HCT116 (cell line): Measurements from ENCODE around the gene FNIP2. TPM values are rescaled to one million over a fixed set of nuclear protein-coding genes. Genes with fewer than 3 reads are reported as not detected.

Experiments used
- ATAC-seq: fragments of 200-7000 bp; cut with Tn5 transposase; 2 replicates; pipeline ENCODE4 v1.9.1; 2020; ENCODE audit warnings: mild to moderate bottlenecking, moderate library complexity
- BruUV-seq: library from RNA; stranded (reverse); fragments of 400-500 nt; replicated peaks from 2 replicates; lab custom pipeline; 2021; lab: Mats Ljungman, UMichigan
- CTCF ChIA-PET: fragments of 300-600 bp; sonication (Branson Sonifier 250); formaldehyde crosslinking; loops from one replicate; lab custom pipeline; 2021; ENCODE audit warnings: antibody characterized with exemption; lab: Charles Lee
- POLR2A ChIA-PET: fragments of 300-600, 350-600 bp; sonication (Branson Sonifier 250); formaldehyde crosslinking; loops from one replicate; lab custom pipeline; 2021; ENCODE audit warnings: antibody characterized with exemption; lab: Charles Lee
- RAD21 ChIA-PET, 2 experiments: fragments of 300-600 bp; sonication (Branson Sonifier 250); formaldehyde crosslinking; loops; one replicate each; lab custom pipeline; 2023; ENCODE audit warnings: low total read pairs in 2 of 2; ENCODE audit not compliant: uncharacterized antibody in 2 of 2, unreplicated experiment in 2 of 2, low non-redundant PET in 1 of 2; lab: Charles Lee
- DNase-seq: peaks from one replicate; pipeline ENCODE4 v3.0.0-alpha.2; 2010; ENCODE audit warnings: low read depth, low spot score
- H2AFZ ChIP-seq: fragments of 200-600 bp; shearing (Covaris generic), sonication (generic); 2 replicates; pipeline ENCODE4 v1.6.1; 2017; ENCODE audit warnings: low read depth, mixed run types, mixed read lengths, antibody characterized with exemption, low read length; ENCODE audit not compliant: poor library complexity, severe bottlenecking
- H3K27ac ChIP-seq: 2 replicates; pipeline ENCODE4 v1.5.1; 2012; ENCODE audit warnings: low read depth, low read length
- H3K27me3 ChIP-seq: fragments of 200-600 bp; sonication (generic); 2 replicates; pipeline ENCODE4 v1.6.1; 2016; ENCODE audit warnings: mixed run types, low read length, mixed read lengths; ENCODE audit not compliant: insufficient read depth
- H3K36me3 ChIP-seq, 2 experiments: fragments of 200-500 bp in 1 of 2; fragments of 200-600 bp in 1 of 2; sonication (Bioruptor generic) in 1 of 2; sonication (generic) in 1 of 2; 2 replicates each; pipeline versions ENCODE4 v1.5.1 to v1.6.1; 2014 to 2016; ENCODE audit warnings: low read length in 2 of 2, inconsistent platforms in 1 of 2, mixed read lengths in 1 of 2, mixed run types in 1 of 2; ENCODE audit not compliant: insufficient read depth in 2 of 2, control insufficient read depth in 1 of 2
- H3K4me1 ChIP-seq, 2 experiments: fragments of 200-600 bp in 1 of 2; sonication (generic) in 1 of 2; 2 replicates each; pipeline versions ENCODE4 v1.5.1 to v1.6.1; 2012 to 2017; ENCODE audit warnings: low read length in 2 of 2, inconsistent platforms in 1 of 2, mild to moderate bottlenecking in 1 of 2, mixed read lengths in 1 of 2, mixed run types in 1 of 2, moderate library complexity in 1 of 2; ENCODE audit not compliant: insufficient read depth in 2 of 2, control insufficient read depth in 1 of 2
- H3K4me2 ChIP-seq: fragments of 200-600 bp; sonication (generic); 2 replicates; pipeline ENCODE4 v1.6.1; 2017; ENCODE audit warnings: mixed run types, low read length, mixed read lengths
- H3K4me3 ChIP-seq, 2 experiments: fragments of 200-600 bp in 1 of 2; sonication (generic) in 1 of 2; replicated peaks in 1 of 2; 2 replicates each; pipeline ENCODE4 v1.5.1; 2011 to 2016; ENCODE audit warnings: low read length in 2 of 2, control low read depth in 1 of 2, low read depth in 1 of 2, mild to moderate bottlenecking in 1 of 2, mixed read lengths in 1 of 2, mixed run types in 1 of 2
- H3K79me2 ChIP-seq: fragments of 200-600 bp; sonication (generic); 2 replicates; pipeline ENCODE4 v1.6.1; 2017; ENCODE audit warnings: mild to moderate bottlenecking, mixed run types, low read length, moderate library complexity, mixed read lengths; ENCODE audit not compliant: insufficient read depth
- H3K9ac ChIP-seq: fragments of 200-600 bp; sonication (generic); 2 replicates; pipeline ENCODE4 v1.6.1; 2016; ENCODE audit warnings: low read length, mixed read lengths
- H3K9me2 ChIP-seq: fragments of 200-600 bp; sonication (generic), shearing (Covaris generic); 2 replicates; pipeline ENCODE4 v1.6.1; 2017; ENCODE audit warnings: mixed run types, mild to moderate bottlenecking, moderate library complexity; ENCODE audit not compliant: insufficient read depth
- H3K9me3 ChIP-seq, 2 experiments: fragments of 200-500 bp in 1 of 2; fragments of 200-600 bp in 1 of 2; sonication (Bioruptor generic) in 1 of 2; sonication (generic) in 1 of 2; 2 replicates each; pipeline ENCODE4 v1.6.1; 2014 to 2017; ENCODE audit warnings: low read length in 2 of 2, mixed read lengths in 2 of 2, inconsistent platforms in 1 of 2, low read depth in 1 of 2, mild to moderate bottlenecking in 1 of 2, mixed run types in 1 of 2, moderate library complexity in 1 of 2; ENCODE audit not compliant: control insufficient read depth in 1 of 2, insufficient read depth in 1 of 2
- H4K20me1 ChIP-seq: fragments of 200-600 bp; sonication (generic), shearing (Covaris generic); 2 replicates; pipeline ENCODE4 v1.6.1; 2017; ENCODE audit warnings: mixed run types, mild to moderate bottlenecking, moderate library complexity; ENCODE audit not compliant: insufficient read depth
- ATF3 ChIP-seq: IDR thresholded peaks from 2 replicates; pipeline ENCODE4 v1.6.1; 2012
- CBX3 ChIP-seq: IDR thresholded peaks from 2 replicates; pipeline ENCODE4 v1.6.1; 2012; ENCODE audit warnings: low read depth
- CEBPB ChIP-seq: IDR thresholded peaks from 2 replicates; pipeline ENCODE4 v1.6.1; 2012; ENCODE audit warnings: low read depth
- CTCF ChIP-seq, 3 experiments: fragments of 200-600 bp in 1 of 3; sonication (generic) in 1 of 3; IDR thresholded peaks in 2 of 3; conservative IDR thresholded peaks in 1 of 3; 2 replicates each; pipeline ENCODE4 v1.5.1; 2012 to 2017; ENCODE audit warnings: low read depth in 2 of 3, low read length in 2 of 3, antibody characterized with exemption in 1 of 3, borderline replicate concordance in 1 of 3, control low read depth in 1 of 3, mild to moderate bottlenecking in 1 of 3, mixed read lengths in 1 of 3, mixed run types in 1 of 3, moderate library complexity in 1 of 3; ENCODE audit not compliant: insufficient read depth in 1 of 3
- ELF1 ChIP-seq: IDR thresholded peaks from 2 replicates; pipeline ENCODE4 v1.6.1; 2012; ENCODE audit warnings: low read depth, borderline replicate concordance
- EZH2phosphoT487 ChIP-seq: fragments of 200-600 bp; IDR thresholded peaks from 2 replicates; pipeline ENCODE4 v1.6.1; 2018; ENCODE audit warnings: antibody characterized with exemption, borderline replicate concordance
- JUND ChIP-seq: IDR thresholded peaks from 2 replicates; pipeline ENCODE4 v1.6.1; 2012
- POLR2A ChIP-seq: IDR thresholded peaks from 2 replicates; pipeline ENCODE4 v1.7.0; 2011; ENCODE audit warnings: borderline replicate concordance; ENCODE audit not compliant: insufficient read depth, insufficient read length; ENCODE audit errors: extremely low read depth
- POLR2AphosphoS5 ChIP-seq: IDR thresholded peaks from 2 replicates; pipeline ENCODE4 v1.6.1; 2011; ENCODE audit warnings: mild to moderate bottlenecking, low read depth, low read length, moderate library complexity
- SIN3A ChIP-seq: IDR thresholded peaks from 2 replicates; pipeline ENCODE4 v1.6.1; 2012; ENCODE audit warnings: low read depth
- SRF ChIP-seq: IDR thresholded peaks from 2 replicates; pipeline ENCODE4 v1.6.1; 2012; ENCODE audit warnings: low read depth
- TCF7L2 ChIP-seq: IDR thresholded peaks from 2 replicates; pipeline ENCODE4 v1.7.0; 2011; ENCODE audit warnings: borderline replicate concordance, inconsistent platforms; ENCODE audit not compliant: insufficient read depth, insufficient read length; ENCODE audit errors: extremely low read depth
- YY1 ChIP-seq: IDR thresholded peaks from 2 replicates; pipeline ENCODE4 v1.6.1; 2011; ENCODE audit warnings: low read length, low read depth, moderate library complexity, mild to moderate bottlenecking; ENCODE audit not compliant: insufficient replicate concordance; ENCODE audit errors: extremely low read depth
- ZNF274 ChIP-seq: fragments of 200-500 bp; sonication (Bioruptor generic); IDR thresholded peaks from 2 replicates; pipeline ENCODE4 v1.6.1; 2014; ENCODE audit warnings: mild to moderate bottlenecking, low read depth, low read length, inconsistent platforms
- intact Hi-C: fragments of 100-400 bp; cut with micrococcal nuclease; formaldehyde crosslinking; loops from 2 replicates; pipeline ENCODE4 v1.10.0; 2022
- total RNA-seq: library from RNA; stranded (reverse); gene quantifications from one replicate; pipeline ENCODE4 v1.2.1, GENCODE V29; 2021; ENCODE audit not compliant: unreplicated experiment

FNIP2 gene
- total RNA-seq, 1 experiment from 2014 or later: 4.8 TPM

GRCh38 chr4:158785718-158786117, 16.9 kb downstream of the FNIP2 start:
- H3K4me3 ChIP-seq: no peak overlapping the region
- H3K9me3 ChIP-seq: no peaks in the 10 kb centered on the region
- TF ChIP-seq YY1 (no peak), SRF (no peak), POLR2A (no peak), ELF1 (no peak), TCF7L2 (no peak), POLR2AphosphoS5 (no peak), ATF3 (no peak), ZNF274 (no peak), JUND (no peak), CTCF (IDR thresholded peaks at IDR 0.05 in 2 of 3, conservative IDR thresholded peaks at IDR 0.05 in 1 of 3; ENCODE audit: borderline replicate concordance in 1 of 3, insufficient read depth in 1 of 3, low read depth in 2 of 3, low read length in 2 of 3) (no peak), EZH2phosphoT487 (no peak), CEBPB (no peak), SIN3A (no peak), CBX3 (no peak)
- H3K27me3 ChIP-seq: no peaks in the 10 kb centered on the region
- no peaks in the 10 kb centered on the region for H3K36me3 ChIP-seq
- no peak for ATAC-seq
- ChIA-PET POLR2A (no interaction called here), CTCF (no interaction called here), RAD21 (no interaction called here)
- H3K9me2 ChIP-seq: no peaks in the 10 kb centered on the region
- H3K9ac ChIP-seq: no peak overlapping the region
- no peak overlapping the region for H3K4me2 ChIP-seq
- H3K4me1 ChIP-seq: 0 out of 4 replicates have a peak, but pooled peaks cover 0 to 6% of the 10 kb centered on the region in 2 experiments
- H4K20me1 ChIP-seq: no peaks in the 10 kb centered on the region
- H3K79me2 ChIP-seq: no peaks in the 10 kb centered on the region
- no peak for DNase-seq
- no TSS peak for BruUV-seq
- no peak overlapping the region for H3K27ac ChIP-seq
- intact Hi-C loops: no loop called here
- H2AFZ ChIP-seq: no peak overlapping the region
